OCI-LY7 (cell line): ENCODE measurements around the gene STXBP3. TPM values are rescaled to one million over a fixed set of nuclear protein-coding genes. Genes with fewer than 3 reads are reported as not detected.

Experiments used
- BruUV-seq: library from RNA; stranded (reverse); fragments of 400-500 nt; replicated peaks from 2 replicates; lab custom pipeline; 2021; lab: Mats Ljungman, UMichigan
- CTCF ChIA-PET: fragments of 300-600 bp; sonication (Branson Sonifier 250); formaldehyde crosslinking; loops from one replicate; lab custom pipeline; 2022; ENCODE audit warnings: antibody characterized with exemption; ENCODE audit not compliant: unreplicated experiment; lab: Charles Lee
- POLR2A ChIA-PET: fragments of 300-600 bp; sonication (Branson Sonifier 250); formaldehyde crosslinking; loops from one replicate; lab custom pipeline; 2022; ENCODE audit warnings: antibody characterized with exemption; lab: Charles Lee
- DNase-seq: peaks from one replicate; pipeline ENCODE4 v3.0.0-alpha.2; 2015; ENCODE audit warnings: low spot score
- H2AFZ ChIP-seq: fragments of 200-600 bp; sonication (generic), shearing (Covaris generic); 2 replicates; pipeline ENCODE4 v1.6.1; 2014; ENCODE audit warnings: mild to moderate bottlenecking, antibody characterized with exemption, low read length, moderate library complexity
- H3K27ac ChIP-seq: fragments of 200-600 bp; sonication (generic); 2 replicates; pipeline ENCODE4 v1.5.1; 2014; ENCODE audit warnings: mixed run types, low read depth, mild to moderate bottlenecking, moderate library complexity, low read length, inconsistent platforms; ENCODE audit not compliant: poor library complexity, severe bottlenecking
- H3K36me3 ChIP-seq: fragments of 200-600 bp; sonication (generic); 2 replicates; pipeline ENCODE4 v1.6.1; 2014; ENCODE audit warnings: mild to moderate bottlenecking, antibody characterized with exemption, low read length, moderate library complexity, mixed read lengths; ENCODE audit not compliant: insufficient read depth
- H3K4me1 ChIP-seq: fragments of 200-600 bp; sonication (generic); 2 replicates; pipeline ENCODE4 v1.5.1; 2014; ENCODE audit warnings: mild to moderate bottlenecking, low read length; ENCODE audit not compliant: insufficient read depth, poor library complexity, severe bottlenecking
- H3K4me2 ChIP-seq: fragments of 200-600 bp; sonication (generic); 2 replicates; pipeline ENCODE4 v1.6.1; 2014; ENCODE audit warnings: mild to moderate bottlenecking, low read length
- H3K4me3 ChIP-seq: fragments of 200-600 bp; sonication (generic); 2 replicates; pipeline ENCODE4 v1.5.1; 2014; ENCODE audit warnings: mild to moderate bottlenecking, low read depth, low read length; ENCODE audit not compliant: poor library complexity, severe bottlenecking
- H3K79me2 ChIP-seq: fragments of 200-600 bp; sonication (generic); 2 replicates; pipeline ENCODE4 v1.6.1; 2016; ENCODE audit warnings: low read depth, mild to moderate bottlenecking, low read length, moderate library complexity, mixed read lengths; ENCODE audit not compliant: insufficient read depth
- H3K9me2 ChIP-seq: fragments of 200-600 bp; sonication (generic); 2 replicates; pipeline ENCODE4 v1.6.1; 2016; ENCODE audit warnings: mild to moderate bottlenecking, low read length, mixed read lengths; ENCODE audit not compliant: insufficient read depth
- H3K9me3 ChIP-seq: fragments of 200-600 bp; sonication (generic); 2 replicates; pipeline ENCODE4 v1.6.1; 2014; ENCODE audit warnings: mild to moderate bottlenecking, mixed run types, low read length, mixed read lengths
- H4K20me1 ChIP-seq: fragments of 200-600 bp; sonication (generic); 2 replicates; pipeline ENCODE4 v1.6.1; 2014; ENCODE audit warnings: mild to moderate bottlenecking, antibody characterized with exemption, low read length, moderate library complexity, mixed read lengths; ENCODE audit not compliant: insufficient read depth
- CTCF ChIP-seq: fragments of 200-600 bp; sonication (generic); conservative IDR thresholded peaks from 2 replicates; pipeline ENCODE4 v1.5.1; 2014; ENCODE audit warnings: mild to moderate bottlenecking, antibody characterized with exemption, low read length, moderate library complexity, mixed read lengths
- EZH2phosphoT487 ChIP-seq: fragments of 200-600 bp; sonication (generic); IDR thresholded peaks from 2 replicates; pipeline ENCODE4 v1.6.1; 2018; ENCODE audit warnings: low read depth, borderline replicate concordance, mild to moderate bottlenecking, mixed run types, antibody characterized with exemption, low read length, moderate library complexity, mixed read lengths
- intact Hi-C: fragments of 100-400 bp; cut with micrococcal nuclease; formaldehyde crosslinking; loops from one replicate; pipeline ENCODE4 v1.10.0; 2022; ENCODE audit not compliant: unreplicated experiment
- total RNA-seq, 2 experiments: library from RNA; depleted of rRNA in 1 of 2; stranded (reverse); fragments of >200 nt in 1 of 2; shearing (Covaris generic) in 1 of 2; gene quantifications; 2 replicates each; pipeline ENCODE4 v1.2.3, GENCODE V29; 2014 to 2022

STXBP3 gene
- total RNA-seq, 2 experiments from 2014 or later: 27.7 to 38.2 TPM

- Histone ChIP-seq H3K4me3 (no peak overlapping the region), H3K36me3 (peaks cover 29% of the 10 kb centered on the region), H3K9me2 (no peaks in the 10 kb centered on the region), H3K4me1 (peaks cover 6% of the 10 kb centered on the region), H4K20me1 (0 out of 2 replicates have a peak, but pooled peaks cover 4% of the 10 kb centered on the region), H3K9me3 (no peaks in the 10 kb centered on the region), H2AFZ (no peak overlapping the region), H3K27ac (no peak overlapping the region), H3K79me2 (no peaks in the 10 kb centered on the region), H3K4me2 (no peak overlapping the region)
- DNase-seq: no peak
- BruUV-seq: no TSS peak
- CTCF ChIA-PET: no interaction called here
- no peak for TF ChIP-seq CTCF
- no peak for TF ChIP-seq EZH2phosphoT487
- intact Hi-C loops: no loop called here
- POLR2A ChIA-PET: interaction anchor here (1.5 kb wide), 2 partner anchors 11 to 27 kb away, joined by 3 to 4 read pairs; no protein-coding TSS in a partner anchor
Observed at GRCh38 chr1:108704496-108704895, 42.0 kb upstream of the STXBP3 start.

- BruUV-seq: no TSS peak
- H4K20me1 ChIP-seq: no peaks in the 10 kb centered on the region
- CTCF ChIA-PET: no interaction called here
Observed at GRCh38 chr1:108706643-108707042, 39.8 kb upstream of the STXBP3 start.

More at GRCh38 chr1:108706643-108707042, 39.8 kb upstream of the STXBP3 start:
- Histone ChIP-seq H3K79me2 (no peaks in the 10 kb centered on the region), H3K27ac (no peak overlapping the region), H3K4me3 (no peak overlapping the region), H3K9me3 (no peaks in the 10 kb centered on the region), H3K4me2 (no peak overlapping the region), H3K9me2 (no peaks in the 10 kb centered on the region), H3K36me3 (peaks cover 8% of the 10 kb centered on the region), H2AFZ (no peak overlapping the region), H3K4me1 (peaks cover 6% of the 10 kb centered on the region)
- DNase-seq: no peak
- intact Hi-C loops: no loop called here
- TF ChIP-seq CTCF: no peak
- no peak for TF ChIP-seq EZH2phosphoT487
- POLR2A ChIA-PET: no interaction called here
